ENCODE results near the gene KRT32. TPM values are rescaled to one million over a fixed set of nuclear protein-coding genes. Genes with fewer than 3 reads are reported as not detected.

KRT32 gene
- polyA plus RNA-seq, 4 donors, result not detected

DNA sequence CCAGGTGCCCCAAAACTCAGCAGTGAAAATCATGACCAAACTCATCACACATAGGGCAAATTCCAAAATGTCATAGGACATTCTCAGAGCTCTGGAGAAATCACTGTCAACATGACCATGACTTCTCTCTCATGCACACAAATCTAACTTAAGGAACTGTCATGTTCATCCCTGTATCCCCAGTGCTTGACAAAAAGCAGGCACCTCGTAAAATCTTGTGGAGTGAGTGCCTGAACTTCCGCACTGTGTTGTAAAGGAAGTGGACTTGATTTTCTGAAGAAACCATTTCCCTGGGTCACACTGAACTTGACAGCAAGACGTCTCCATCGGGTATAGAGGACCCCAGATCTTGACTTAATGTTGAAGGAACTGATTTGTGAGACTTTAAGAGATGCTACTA is 45.6 kb downstream of the KRT32 start:
- H3K4me1 ChIP-seq (ENCODE audit: control insufficient read depth in 3 of 3, insufficient read depth in 2 of 3, low read depth in 1 of 3, low read length in 2 of 3), result no peaks in the 10 kb centered on the region
- WGBS, 3 donors, result 69 to 83% (median 81%) methylated on average over 4 of the region's 4 CpGs
- no peak for DNase-seq
- peaks cover 0 to 11% (median 0%) of the 10 kb centered on the region in 3 donors for H3K27me3 ChIP-seq (ENCODE audit: control insufficient read depth in 3 of 3, insufficient read depth in 3 of 3, low read length in 3 of 3)
- H3K36me3 ChIP-seq (ENCODE audit: control insufficient read depth in 3 of 3, insufficient read depth in 2 of 3, low read depth in 1 of 3, low read length in 3 of 3), result no peaks in the 10 kb centered on the region
- no peak for FAIRE-seq
- H3K9me3 ChIP-seq (ENCODE audit: control insufficient read depth in 2 of 2, insufficient read depth in 1 of 2, low read depth in 1 of 2, low read length in 1 of 2), result no peaks in the 10 kb centered on the region
- no peak overlapping the region for H3K4me3 ChIP-seq (ENCODE audit: low read depth in 1 of 3, low read length in 3 of 3)
- H3K27ac ChIP-seq (ENCODE audit: low read depth in 1 of 3, low read length in 2 of 3), result no peak overlapping the region

DNA sequence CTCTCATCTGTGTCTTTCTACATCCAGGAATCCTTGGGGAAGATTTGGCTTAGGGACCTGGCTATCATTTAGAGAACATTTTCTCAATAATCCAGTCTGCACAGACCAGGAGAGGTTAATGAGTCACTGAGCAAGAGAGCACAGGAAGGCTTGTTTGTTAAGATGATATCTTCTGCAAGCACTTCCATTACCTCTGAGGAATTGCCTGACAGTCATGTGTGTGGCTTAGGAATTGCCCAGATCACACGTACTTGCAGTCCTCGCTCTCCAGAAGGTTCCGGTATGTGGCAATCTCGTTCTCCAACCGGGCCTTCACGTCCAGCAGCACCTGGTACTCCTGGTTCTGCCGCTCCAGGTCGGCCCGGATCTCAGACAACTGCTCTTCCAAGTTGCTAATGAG is 46.1 kb downstream of the KRT32 start:
- Histone ChIP-seq H3K27me3 (ENCODE audit: control insufficient read depth in 3 of 3, insufficient read depth in 3 of 3, low read length in 3 of 3) (peaks cover 0 to 11% (median 0%) of the 10 kb centered on the region in 3 donors), H3K9me3 (ENCODE audit: control insufficient read depth in 2 of 2, insufficient read depth in 1 of 2, low read depth in 1 of 2, low read length in 1 of 2) (no peaks in the 10 kb centered on the region), H3K4me1 (ENCODE audit: control insufficient read depth in 3 of 3, insufficient read depth in 2 of 3, low read depth in 1 of 3, low read length in 2 of 3) (no peaks in the 10 kb centered on the region), H3K36me3 (ENCODE audit: control insufficient read depth in 3 of 3, insufficient read depth in 2 of 3, low read depth in 1 of 3, low read length in 3 of 3) (no peaks in the 10 kb centered on the region), H3K4me3 (ENCODE audit: low read depth in 1 of 3, low read length in 3 of 3) (no peak overlapping the region), H3K27ac (ENCODE audit: low read depth in 1 of 3, low read length in 2 of 3) (no peak overlapping the region)
- DNase-seq, result no peak
- no peak for FAIRE-seq
- 81 to 88% (median 87%) methylated on average over 9 of the region's 9 CpGs for WGBS, 3 donors

DNA sequence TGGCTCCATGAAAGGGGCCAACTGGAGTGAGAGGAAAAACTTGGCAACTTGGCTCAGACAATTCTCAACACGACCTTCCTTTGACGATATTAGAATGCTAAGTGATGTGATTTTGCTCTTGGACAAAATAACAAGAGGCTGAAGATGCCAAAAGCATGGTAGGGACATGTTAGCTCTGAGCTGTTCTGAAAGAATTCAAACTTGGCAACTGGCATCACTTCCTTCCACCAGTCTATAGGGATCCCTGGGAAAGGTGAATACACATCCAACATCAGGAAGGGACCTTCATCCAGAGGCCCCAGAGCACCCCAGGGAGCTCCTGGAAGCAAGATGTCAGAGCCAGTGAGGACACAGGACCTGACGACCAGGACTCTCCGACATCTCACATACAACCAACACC is 47.1 kb downstream of the KRT32 start:
- Histone ChIP-seq H3K27me3 (ENCODE audit: control insufficient read depth in 3 of 3, insufficient read depth in 3 of 3, low read length in 3 of 3) (peaks cover 0 to 11% (median 0%) of the 10 kb centered on the region in 3 donors), H3K4me3 (ENCODE audit: low read depth in 1 of 3, low read length in 3 of 3) (no peak overlapping the region), H3K4me1 (ENCODE audit: control insufficient read depth in 3 of 3, insufficient read depth in 2 of 3, low read depth in 1 of 3, low read length in 2 of 3) (no peaks in the 10 kb centered on the region), H3K9me3 (ENCODE audit: control insufficient read depth in 2 of 2, insufficient read depth in 1 of 2, low read depth in 1 of 2, low read length in 1 of 2) (no peaks in the 10 kb centered on the region), H3K36me3 (ENCODE audit: control insufficient read depth in 3 of 3, insufficient read depth in 2 of 3, low read depth in 1 of 3, low read length in 3 of 3) (no peaks in the 10 kb centered on the region), H3K27ac (ENCODE audit: low read depth in 1 of 3, low read length in 2 of 3) (no peak overlapping the region)
- DNase-seq, result no peak
- 70 to 89% (median 84%) methylated on average over 4 of the region's 4 CpGs for WGBS, 3 donors
- FAIRE-seq, result no peak

DNA sequence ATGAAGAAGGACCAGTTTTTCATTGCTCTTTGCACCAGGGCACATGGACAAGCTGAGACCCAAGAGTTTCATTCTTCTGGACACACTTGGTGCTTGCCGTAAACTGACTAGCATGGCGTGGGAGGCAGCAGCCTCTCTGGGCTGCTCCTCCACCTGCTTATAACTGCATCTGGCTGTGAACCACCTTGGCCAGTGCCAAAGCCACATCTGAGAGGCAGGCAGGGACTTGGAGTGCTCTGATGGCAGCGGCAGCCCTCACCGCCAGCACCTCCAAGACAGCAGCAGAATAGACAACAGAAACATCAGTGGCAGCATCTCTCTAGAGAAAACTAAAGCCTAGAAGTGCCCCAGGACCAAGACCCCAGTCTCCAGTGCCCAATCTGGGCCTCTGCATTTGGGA is 47.5 kb downstream of the KRT32 start:
- no peaks in the 10 kb centered on the region for H3K4me1 ChIP-seq (ENCODE audit: control insufficient read depth in 3 of 3, insufficient read depth in 2 of 3, low read depth in 1 of 3, low read length in 2 of 3)
- no peak overlapping the region for H3K27ac ChIP-seq (ENCODE audit: low read depth in 1 of 3, low read length in 2 of 3)
- no peak for FAIRE-seq
- 89 to 96% (median 93%) methylated on average over 4 of the region's 4 CpGs for WGBS, 3 donors
- no peaks in the 10 kb centered on the region for H3K36me3 ChIP-seq (ENCODE audit: control insufficient read depth in 3 of 3, insufficient read depth in 2 of 3, low read depth in 1 of 3, low read length in 3 of 3)
- no peaks in the 10 kb centered on the region for H3K9me3 ChIP-seq (ENCODE audit: control insufficient read depth in 2 of 2, insufficient read depth in 1 of 2, low read depth in 1 of 2, low read length in 1 of 2)
- peaks cover 0 to 11% (median 0%) of the 10 kb centered on the region in 3 donors for H3K27me3 ChIP-seq (ENCODE audit: control insufficient read depth in 3 of 3, insufficient read depth in 3 of 3, low read length in 3 of 3)
- H3K4me3 ChIP-seq (ENCODE audit: low read depth in 1 of 3, low read length in 3 of 3), result no peak overlapping the region
- no peak for DNase-seq

DNA sequence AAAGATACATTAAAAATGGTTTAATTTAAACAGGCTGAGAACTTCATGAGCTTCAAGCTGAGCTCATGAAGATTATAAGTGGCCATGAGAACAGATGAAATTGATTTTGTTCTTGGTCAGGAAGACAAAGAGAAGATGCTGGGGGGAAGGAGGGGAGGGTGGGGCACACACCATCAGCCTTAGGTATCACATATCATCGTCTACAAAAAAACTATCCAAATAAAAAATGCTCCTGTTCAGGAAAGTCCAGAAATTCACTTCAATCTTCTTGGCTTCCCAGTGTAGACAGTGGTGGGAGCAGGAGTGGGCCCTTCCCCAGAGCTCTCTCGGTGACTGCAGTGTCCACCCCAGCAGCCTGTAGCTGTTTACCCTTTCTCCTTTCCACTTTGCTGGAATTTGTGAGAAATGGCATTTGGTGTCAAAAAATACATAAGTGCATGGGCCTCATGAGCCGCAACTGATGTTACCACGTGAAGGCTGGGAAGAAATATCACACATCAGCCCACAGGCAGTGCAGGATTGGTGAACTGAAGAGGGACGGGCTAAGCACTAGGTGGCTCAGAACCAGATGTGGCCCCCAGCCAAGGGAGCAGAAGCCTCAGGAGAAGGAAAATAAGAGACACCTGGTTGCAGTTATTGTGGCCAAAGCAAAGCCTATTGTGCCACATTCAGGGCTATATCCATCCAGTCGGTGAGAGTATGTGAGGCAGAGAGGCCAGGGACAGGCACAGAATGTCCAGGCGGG is 48.9 kb downstream of the KRT32 start:
- FAIRE-seq (no peak), DNase-seq (no peak)
- H3K36me3 ChIP-seq (ENCODE audit: control insufficient read depth in 3 of 3, insufficient read depth in 2 of 3, low read depth in 1 of 3, low read length in 3 of 3), result no peaks in the 10 kb centered on the region
- H3K4me1 ChIP-seq (ENCODE audit: control insufficient read depth in 3 of 3, insufficient read depth in 2 of 3, low read depth in 1 of 3, low read length in 2 of 3), result no peaks in the 10 kb centered on the region
- H3K27me3 ChIP-seq (ENCODE audit: control insufficient read depth in 3 of 3, insufficient read depth in 3 of 3, low read length in 3 of 3), result peaks cover 0 to 11% (median 0%) of the 10 kb centered on the region in 3 donors
- 91 to 92% (median 91%) methylated on average over 7 of the region's 7 CpGs for WGBS, 3 donors
- H3K9me3 ChIP-seq (ENCODE audit: control insufficient read depth in 2 of 2, insufficient read depth in 1 of 2, low read depth in 1 of 2, low read length in 1 of 2), result no peaks in the 10 kb centered on the region
- H3K4me3 ChIP-seq (ENCODE audit: low read depth in 1 of 3, low read length in 3 of 3), result no peak overlapping the region
- no peak overlapping the region for H3K27ac ChIP-seq (ENCODE audit: low read depth in 1 of 3, low read length in 2 of 3)

DNA sequence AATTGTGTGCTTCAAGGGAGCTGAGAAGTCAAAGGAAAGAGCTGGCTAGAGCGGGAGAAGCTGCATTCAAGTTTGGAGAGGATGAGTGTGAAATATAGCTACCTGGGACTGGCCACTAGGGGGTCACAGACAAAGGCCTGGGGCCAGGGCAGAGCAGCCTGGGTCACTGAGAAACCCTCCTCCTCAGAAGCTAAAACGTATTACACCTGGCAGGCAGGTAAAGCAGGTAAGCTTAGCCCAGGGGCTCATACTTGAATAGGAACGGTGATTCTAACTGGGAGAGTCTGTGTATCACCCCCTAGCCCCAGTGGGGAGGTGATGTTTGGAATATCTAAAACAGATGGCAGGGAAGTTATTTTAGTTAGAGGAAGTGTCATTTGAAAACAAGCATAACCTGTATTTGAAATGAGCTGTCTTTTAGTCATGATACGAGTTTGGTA is 49.6 kb downstream of the KRT32 start:
- DNase-seq (peak in 1 of 2 donors; percentile 32), FAIRE-seq (no peak)
- Histone ChIP-seq H3K4me1 (ENCODE audit: control insufficient read depth in 3 of 3, insufficient read depth in 2 of 3, low read depth in 1 of 3, low read length in 2 of 3) (no peaks in the 10 kb centered on the region), H3K27ac (ENCODE audit: low read depth in 1 of 3, low read length in 2 of 3) (no peak overlapping the region), H3K9me3 (ENCODE audit: control insufficient read depth in 2 of 2, insufficient read depth in 1 of 2, low read depth in 1 of 2, low read length in 1 of 2) (no peaks in the 10 kb centered on the region), H3K36me3 (ENCODE audit: control insufficient read depth in 3 of 3, insufficient read depth in 2 of 3, low read depth in 1 of 3, low read length in 3 of 3) (no peaks in the 10 kb centered on the region), H3K4me3 (ENCODE audit: low read depth in 1 of 3, low read length in 3 of 3) (no peak overlapping the region), H3K27me3 (ENCODE audit: control insufficient read depth in 3 of 3, insufficient read depth in 3 of 3, low read length in 3 of 3) (peaks cover 0 to 11% (median 0%) of the 10 kb centered on the region in 3 donors)
- WGBS, 3 donors, result 40 to 51% (median 47%) methylated on average over 4 of the region's 4 CpGs

DNA sequence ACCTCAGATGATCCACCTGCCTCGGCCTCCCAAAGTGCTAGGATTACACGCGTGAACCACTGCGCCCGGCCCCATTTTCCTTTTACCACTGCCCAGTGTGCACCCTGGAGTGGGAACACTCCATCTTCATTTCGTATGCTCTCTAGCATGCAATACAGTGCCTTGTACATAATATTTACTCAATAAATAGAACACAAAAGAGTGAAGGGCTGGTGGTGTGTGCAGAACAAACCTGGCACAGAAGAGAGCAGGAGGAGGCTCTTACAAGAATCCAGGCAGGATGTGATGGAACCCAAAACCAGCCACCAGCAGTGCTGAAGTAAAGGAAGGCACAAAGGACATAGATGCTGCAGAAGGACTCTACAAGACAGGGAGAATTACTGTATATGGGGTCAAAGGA is 50.1 kb downstream of the KRT32 start:
- peaks cover 0 to 11% (median 0%) of the 10 kb centered on the region in 3 donors for H3K27me3 ChIP-seq (ENCODE audit: control insufficient read depth in 3 of 3, insufficient read depth in 3 of 3, low read length in 3 of 3)
- 91 to 97% (median 95%) methylated on average over 6 of the region's 6 CpGs for WGBS, 3 donors
- no peaks in the 10 kb centered on the region for H3K4me1 ChIP-seq (ENCODE audit: control insufficient read depth in 3 of 3, insufficient read depth in 2 of 3, low read depth in 1 of 3, low read length in 2 of 3)
- DNase-seq (no peak), FAIRE-seq (no peak)
- H3K36me3 ChIP-seq (ENCODE audit: control insufficient read depth in 3 of 3, insufficient read depth in 2 of 3, low read depth in 1 of 3, low read length in 3 of 3), result no peaks in the 10 kb centered on the region
- H3K27ac ChIP-seq (ENCODE audit: low read depth in 1 of 3, low read length in 2 of 3), result no peak overlapping the region
- H3K4me3 ChIP-seq (ENCODE audit: low read depth in 1 of 3, low read length in 3 of 3), result no peak overlapping the region
- H3K9me3 ChIP-seq (ENCODE audit: control insufficient read depth in 2 of 2, insufficient read depth in 1 of 2, low read depth in 1 of 2, low read length in 1 of 2), result no peaks in the 10 kb centered on the region

DNA sequence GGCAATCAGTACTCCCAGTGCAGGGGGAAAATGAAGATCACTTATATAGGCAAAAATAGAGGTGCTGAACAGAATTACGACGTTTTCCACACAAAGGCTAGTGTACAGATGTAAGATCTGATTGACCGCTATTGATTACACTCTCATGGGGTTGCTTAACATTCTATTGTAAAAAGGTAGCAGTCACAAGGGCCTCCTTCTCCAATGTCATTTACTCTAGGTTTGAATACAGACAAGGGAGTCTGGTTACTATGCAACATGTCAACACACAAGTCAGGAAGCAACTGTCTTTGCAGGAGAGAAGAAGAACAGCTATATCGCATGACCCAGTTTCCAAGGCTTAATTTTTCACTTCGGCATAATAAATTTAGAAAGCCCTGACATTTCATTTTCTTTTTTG is 50.7 kb downstream of the KRT32 start:
- WGBS, 3 donors, result 87 to 93% (median 89%) methylated on average over 5 of the region's 5 CpGs
- Histone ChIP-seq H3K27ac (ENCODE audit: low read depth in 1 of 3, low read length in 2 of 3) (no peak overlapping the region), H3K4me3 (ENCODE audit: low read depth in 1 of 3, low read length in 3 of 3) (no peak overlapping the region), H3K36me3 (ENCODE audit: control insufficient read depth in 3 of 3, insufficient read depth in 2 of 3, low read depth in 1 of 3, low read length in 3 of 3) (no peaks in the 10 kb centered on the region), H3K4me1 (ENCODE audit: control insufficient read depth in 3 of 3, insufficient read depth in 2 of 3, low read depth in 1 of 3, low read length in 2 of 3) (no peaks in the 10 kb centered on the region), H3K27me3 (ENCODE audit: control insufficient read depth in 3 of 3, insufficient read depth in 3 of 3, low read length in 3 of 3) (peaks cover 0 to 11% (median 0%) of the 10 kb centered on the region in 3 donors), H3K9me3 (ENCODE audit: control insufficient read depth in 2 of 2, insufficient read depth in 1 of 2, low read depth in 1 of 2, low read length in 1 of 2) (no peaks in the 10 kb centered on the region)
- FAIRE-seq, result no peak
- DNase-seq, result no peak

Data from small intestine (tissue), 7 donors.